Endodermal cell (in vitro differentiated cells): ENCODE measurements around the gene SBF2. TPM values are rescaled to one million over a fixed set of nuclear protein-coding genes. Genes with fewer than 3 reads are reported as not detected.

Experiments used
- DNase-seq: peaks from one replicate; pipeline ENCODE4 v3.0.0-alpha.2; 2017
- H3K27ac ChIP-seq: 2 replicates; pipeline ENCODE4 v1.5.1; 2013; ENCODE audit warnings: mild to moderate bottlenecking, low read depth, low read length, moderate library complexity
- H3K27me3 ChIP-seq: 2 replicates; pipeline ENCODE4 v1.6.1; 2013; ENCODE audit warnings: mild to moderate bottlenecking, low read length, moderate library complexity; ENCODE audit not compliant: insufficient read depth, control insufficient read depth, poor library complexity, severe bottlenecking
- H3K36me3 ChIP-seq: 2 replicates; pipeline ENCODE4 v1.7.0; 2013; ENCODE audit warnings: mild to moderate bottlenecking, low read length, moderate library complexity; ENCODE audit not compliant: control insufficient read depth, insufficient read depth
- H3K4me1 ChIP-seq: one replicate; pipeline ENCODE4 v1.7.0; 2013; ENCODE audit warnings: low read length; ENCODE audit not compliant: control insufficient read depth, insufficient read depth
- H3K4me3 ChIP-seq: 2 replicates; pipeline ENCODE4 v1.5.1; 2013; ENCODE audit warnings: mild to moderate bottlenecking, low read length, moderate library complexity
- H3K9ac ChIP-seq: 2 replicates; pipeline ENCODE4 v1.6.1; 2013; ENCODE audit warnings: mild to moderate bottlenecking, low read length, moderate library complexity; ENCODE audit not compliant: poor library complexity, severe bottlenecking; ENCODE audit errors: extremely low read depth
- H3K9me3 ChIP-seq: 2 replicates; pipeline ENCODE4 v1.6.1; 2013; ENCODE audit warnings: mild to moderate bottlenecking, low read length, moderate library complexity; ENCODE audit not compliant: control insufficient read depth
- H3K27ac Mint-ChIP-seq: 2 replicates; pipeline ENCODE4 v1.8.0; 2020; ENCODE audit warnings: mixed read lengths
- H3K27me3 Mint-ChIP-seq: 2 replicates; pipeline ENCODE4 v1.8.0; 2021; ENCODE audit warnings: mild to moderate bottlenecking, mixed read lengths; ENCODE audit not compliant: insufficient read depth
- H3K36me3 Mint-ChIP-seq: 2 replicates; pipeline ENCODE4 v1.8.0; 2020; ENCODE audit warnings: low read depth, mixed read lengths
- H3K4me1 Mint-ChIP-seq: 2 replicates; pipeline ENCODE4 v1.8.0; 2020; ENCODE audit warnings: mixed read lengths
- H3K4me3 Mint-ChIP-seq: 2 replicates; pipeline ENCODE4 v1.8.0; 2020; ENCODE audit warnings: mild to moderate bottlenecking, moderate library complexity, mixed read lengths
- H3K9me3 Mint-ChIP-seq: 2 replicates; pipeline ENCODE4 v1.8.0; 2020; ENCODE audit warnings: mild to moderate bottlenecking, mixed read lengths
- WGBS, 2 experiments: methylation state at CpG; one replicate each; pipeline versions ENCODE4 v1.1.5 to v1.1.7; 2013; ENCODE audit warnings: missing lambda C conversion rate in 2 of 2, mixed read lengths in 1 of 2; ENCODE audit not compliant: insufficient coverage in 1 of 2, insufficient read length in 1 of 2; 5-methylcytosine and 5-hydroxymethylcytosine counted together
- total RNA-seq, 2 donors: library from RNA; stranded (reverse); fragmentation: NEBNext Ultra II Directional in 1 of 2; extraction: Animal tissue kit (Norgen Biotek cat#: 25700) in 1 of 2; gene quantifications; 2 replicates in 1 of 2; 3 replicates in 1 of 2; pipeline ENCODE4 v1.2.1, GENCODE V29; 2021
- TF ChIP-seq, protein P1 (sequence below): fragments of 200-600 bp; sonication (generic); conservative IDR thresholded peaks from 2 replicates; pipeline ENCODE4 v1.5.0; 2021; ENCODE audit warnings: antibody characterized with exemption, mild to moderate bottlenecking

The SBF2 gene
- total RNA-seq, 2 donors from 2014 or later, result 27.1 to 32.5 TPM

- H3K4me1 Mint-ChIP-seq, result peaks cover 23% of the 10 kb centered on the region
- no peak overlapping the region for H3K27ac Mint-ChIP-seq
- DNase-seq, result no peak
- WGBS, 2 experiments, result 90 to 100% methylated on average over 2 of the region's 2 CpGs
- H3K27me3 Mint-ChIP-seq, result peaks cover 69% of the 10 kb centered on the region
- peaks cover 16% of the 10 kb centered on the region for H3K9me3 ChIP-seq
- TF ChIP-seq, protein P1, sequence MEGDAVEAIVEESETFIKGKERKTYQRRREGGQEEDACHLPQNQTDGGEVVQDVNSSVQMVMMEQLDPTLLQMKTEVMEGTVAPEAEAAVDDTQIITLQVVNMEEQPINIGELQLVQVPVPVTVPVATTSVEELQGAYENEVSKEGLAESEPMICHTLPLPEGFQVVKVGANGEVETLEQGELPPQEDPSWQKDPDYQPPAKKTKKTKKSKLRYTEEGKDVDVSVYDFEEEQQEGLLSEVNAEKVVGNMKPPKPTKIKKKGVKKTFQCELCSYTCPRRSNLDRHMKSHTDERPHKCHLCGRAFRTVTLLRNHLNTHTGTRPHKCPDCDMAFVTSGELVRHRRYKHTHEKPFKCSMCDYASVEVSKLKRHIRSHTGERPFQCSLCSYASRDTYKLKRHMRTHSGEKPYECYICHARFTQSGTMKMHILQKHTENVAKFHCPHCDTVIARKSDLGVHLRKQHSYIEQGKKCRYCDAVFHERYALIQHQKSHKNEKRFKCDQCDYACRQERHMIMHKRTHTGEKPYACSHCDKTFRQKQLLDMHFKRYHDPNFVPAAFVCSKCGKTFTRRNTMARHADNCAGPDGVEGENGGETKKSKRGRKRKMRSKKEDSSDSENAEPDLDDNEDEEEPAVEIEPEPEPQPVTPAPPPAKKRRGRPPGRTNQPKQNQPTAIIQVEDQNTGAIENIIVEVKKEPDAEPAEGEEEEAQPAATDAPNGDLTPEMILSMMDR, result no peak
- no peak overlapping the region for H3K9ac ChIP-seq
- peaks cover 3% of the 10 kb centered on the region for H3K9me3 Mint-ChIP-seq
- H3K4me1 ChIP-seq, result peaks cover 1% of the 10 kb centered on the region
- peaks cover under 1% of the 10 kb centered on the region for H3K36me3 Mint-ChIP-seq
- H3K4me3 ChIP-seq, result peak overlapping the region; percentile 32
- no peak overlapping the region for H3K27ac ChIP-seq
- no peak overlapping the region for H3K4me3 Mint-ChIP-seq
- peaks cover 39% of the 10 kb centered on the region for H3K27me3 ChIP-seq
- H3K36me3 ChIP-seq, result peaks cover 12% of the 10 kb centered on the region
Measured at GRCh38 chr11:10311802-10312201, 17.8 kb upstream of the SBF2 start.

GRCh38 chr11:10310301-10310841 is 16.4 kb upstream of the SBF2 start:
- 64 to 83% methylated on average over 2 to 3 of the region's 3 CpGs for WGBS, 2 experiments
- Mint-ChIP-seq H3K9me3 (peaks cover 3% of the 10 kb centered on the region), H3K4me1 (peaks cover 30% of the 10 kb centered on the region), H3K36me3 (peaks cover 2% of the 10 kb centered on the region), H3K4me3 (no peak overlapping the region), H3K27ac (no peak overlapping the region), H3K27me3 (peaks cover 83% of the 10 kb centered on the region)
- peak overlapping the region; percentile 31 for H3K9ac ChIP-seq
- H3K36me3 ChIP-seq, result peaks cover 25% of the 10 kb centered on the region
- no peaks in the 10 kb centered on the region for H3K4me1 ChIP-seq
- no peak overlapping the region for H3K27ac ChIP-seq
- H3K27me3 ChIP-seq, result peaks cover 51% of the 10 kb centered on the region
- H3K9me3 ChIP-seq, result peaks cover 16% of the 10 kb centered on the region
- peak overlapping the region; percentile 15 for H3K4me3 ChIP-seq
- peak; percentile 53 for DNase-seq
- TF ChIP-seq, protein P1, result no peak

GRCh38 chr11:10309163-10310093 is 15.4 kb upstream of the SBF2 start:
- Histone ChIP-seq H3K9ac (peak overlapping the region; percentile 92), H3K9me3 (peaks cover 16% of the 10 kb centered on the region), H3K36me3 (peaks cover 25% of the 10 kb centered on the region), H3K4me3 (peak overlapping the region; percentile 93), H3K27ac (no peak overlapping the region), H3K27me3 (peaks cover 47% of the 10 kb centered on the region), H3K4me1 (no peaks in the 10 kb centered on the region)
- H3K27me3 Mint-ChIP-seq, result peaks cover 79% of the 10 kb centered on the region
- WGBS, 2 experiments, result 46 to 53% methylated on average over 11 to 12 of the region's 12 CpGs
- H3K4me3 Mint-ChIP-seq, result peak overlapping the region; percentile 71
- H3K4me1 Mint-ChIP-seq, result peaks cover 30% of the 10 kb centered on the region
- TF ChIP-seq, protein P1, result no peak
- no peak overlapping the region for H3K27ac Mint-ChIP-seq
- peaks cover 3% of the 10 kb centered on the region for H3K9me3 Mint-ChIP-seq
- peak; percentile 90 for DNase-seq
- H3K36me3 Mint-ChIP-seq, result peaks cover 2% of the 10 kb centered on the region
